Putamen (tissue), 1 donor: ENCODE results near the gene C4BPA.

Experiments used
- DNase-seq: peaks from one replicate; pipeline ENCODE4 v3.0.0-alpha.2; 2016; ENCODE audit warnings: low spot score

Gene C4BPA

GRCh38 chr1:207191061-207191460 lies 87.0 kb downstream of the C4BPA start:
- DNase-seq = no peak

DNA sequence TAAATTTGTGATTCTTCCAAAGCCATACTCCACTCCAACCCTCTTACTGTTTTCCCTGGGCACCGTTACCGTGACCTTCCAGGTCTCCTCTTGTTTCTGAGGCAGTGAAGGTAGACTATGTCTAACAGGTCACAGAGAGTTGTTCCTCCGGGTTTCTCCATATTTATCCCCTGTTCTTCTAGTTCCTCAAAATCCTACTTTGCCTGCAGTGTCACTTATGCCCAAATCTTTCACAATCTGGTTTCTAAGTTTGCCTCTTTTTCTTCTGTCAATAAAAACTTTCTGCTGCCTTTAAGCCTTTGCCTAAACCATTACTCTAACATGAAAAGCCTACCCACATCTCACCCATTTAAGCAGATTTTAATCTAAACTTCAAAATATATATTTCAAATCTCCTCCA lies 87.7 kb downstream of the C4BPA start:
- DNase-seq = no peak

- DNase-seq = no peak
These were observed 90.2 kb downstream of the C4BPA start for GRCh38 chr1:207194197-207194596.
